DOHH2 (cell line): ENCODE results near the gene PSPN.
"Not testable (repeated sequence)": the region's sequence is repeated elsewhere in the genome, so short reads cannot be mapped to it uniquely, and the experiment has no call there.

Experiments used
- H3F3A ChIP-seq: fragments of 200-600 bp; sonication (generic), shearing (Covaris generic); 2 replicates; pipeline ENCODE4 v1.6.0; 2016; ENCODE audit warnings: antibody characterized with exemption, mild to moderate bottlenecking; ENCODE audit not compliant: control insufficient read depth, insufficient read depth
- H3K27ac ChIP-seq: fragments of 200-600 bp; sonication (generic); 2 replicates; pipeline ENCODE4 v1.5.1; 2014; ENCODE audit warnings: low read depth, mild to moderate bottlenecking, low read length, moderate library complexity
- H3K27me3 ChIP-seq: fragments of 200-600 bp; sonication (generic); 2 replicates; pipeline ENCODE4 v1.6.1; 2014; ENCODE audit warnings: mild to moderate bottlenecking, low read length, mixed read lengths; ENCODE audit not compliant: control insufficient read depth
- H3K36me3 ChIP-seq: fragments of 200-600 bp; sonication (generic); 2 replicates; pipeline ENCODE4 v1.6.1; 2014; ENCODE audit warnings: mild to moderate bottlenecking, low read length, moderate library complexity, mixed read lengths; ENCODE audit not compliant: control insufficient read depth
- H3K4me1 ChIP-seq: fragments of 200-600 bp; sonication (generic); 2 replicates; pipeline ENCODE4 v1.6.1; 2014; ENCODE audit warnings: mild to moderate bottlenecking, low read length, mixed read lengths; ENCODE audit not compliant: control insufficient read depth
- H3K4me2 ChIP-seq: fragments of 200-600 bp; sonication (generic); 2 replicates; pipeline ENCODE4 v1.6.0; 2014; ENCODE audit warnings: mild to moderate bottlenecking, low read length, moderate library complexity
- H3K4me3 ChIP-seq: fragments of 200-600 bp; sonication (generic); 2 replicates; pipeline ENCODE4 v1.5.1; 2014; ENCODE audit warnings: mild to moderate bottlenecking, low read length, mixed read lengths
- H3K79me2 ChIP-seq: fragments of 200-600 bp; sonication (generic); 2 replicates; pipeline ENCODE4 v1.6.1; 2014; ENCODE audit warnings: mild to moderate bottlenecking, low read length, mixed read lengths; ENCODE audit not compliant: control insufficient read depth
- H3K9me2 ChIP-seq: fragments of 200-600 bp; sonication (generic); replicated peaks from 2 replicates; pipeline ENCODE4 v1.6.1; 2014; ENCODE audit warnings: mild to moderate bottlenecking, low read length, mixed read lengths; ENCODE audit not compliant: control insufficient read depth
- H3K9me3 ChIP-seq: fragments of 200-600 bp; sonication (generic); 2 replicates; pipeline ENCODE4 v1.6.1; 2014; ENCODE audit warnings: antibody characterized with exemption, low read length, mixed read lengths; ENCODE audit not compliant: control insufficient read depth, insufficient read depth
- H4K20me1 ChIP-seq: fragments of 200-600 bp; sonication (generic); 2 replicates; pipeline ENCODE4 v1.6.0; 2014; ENCODE audit warnings: low read depth, mild to moderate bottlenecking, antibody characterized with exemption, low read length, moderate library complexity; ENCODE audit not compliant: control insufficient read depth, insufficient read depth
- CTCF ChIP-seq: fragments of 200-600 bp; sonication (generic); IDR thresholded peaks from one replicate; pipeline ENCODE4 v1.5.1; 2014; ENCODE audit warnings: antibody characterized with exemption, mild to moderate bottlenecking, low read depth, low read length; ENCODE audit not compliant: poor library complexity, severe bottlenecking
- EZH2phosphoT487 ChIP-seq: fragments of 200-600 bp; sonication (generic); IDR thresholded peaks from 2 replicates; pipeline ENCODE4 v1.6.1; 2017; ENCODE audit warnings: borderline replicate concordance, mild to moderate bottlenecking, antibody characterized with exemption, low read length, moderate library complexity, mixed read lengths

Gene PSPN

GRCh38 chr19:6354098-6354674 is 21.5 kb downstream of the PSPN start:
- Histone ChIP-seq H3K9me2 (no peaks in the 10 kb centered on the region), H3K4me1 (no peaks in the 10 kb centered on the region), H4K20me1 (no peaks in the 10 kb centered on the region), H3K27me3 (no peaks in the 10 kb centered on the region), H3K27ac (no peak overlapping the region), H3K36me3 (no peaks in the 10 kb centered on the region), H3K79me2 (no peaks in the 10 kb centered on the region), H3K9me3 (no peaks in the 10 kb centered on the region), H3K4me2 (no peak overlapping the region), H3F3A (no peaks in the 10 kb centered on the region), H3K4me3 (no peak overlapping the region)
- TF ChIP-seq EZH2phosphoT487 = no peak
- TF ChIP-seq CTCF = peak; percentile 47

- Histone ChIP-seq H3K27ac (no peak overlapping the region), H3K36me3 (no peaks in the 10 kb centered on the region), H3F3A (no peaks in the 10 kb centered on the region), H3K27me3 (no peaks in the 10 kb centered on the region), H3K9me2 (no peaks in the 10 kb centered on the region), H3K4me2 (no peak overlapping the region), H3K4me1 (no peaks in the 10 kb centered on the region), H3K9me3 (no peaks in the 10 kb centered on the region), H3K79me2 (no peaks in the 10 kb centered on the region), H3K4me3 (no peak overlapping the region), H4K20me1 (no peaks in the 10 kb centered on the region)
- TF ChIP-seq EZH2phosphoT487 (no peak), CTCF (no peak)
These were observed 23.2 kb downstream of the PSPN start for GRCh38 chr19:6352381-6353165.

DNA sequence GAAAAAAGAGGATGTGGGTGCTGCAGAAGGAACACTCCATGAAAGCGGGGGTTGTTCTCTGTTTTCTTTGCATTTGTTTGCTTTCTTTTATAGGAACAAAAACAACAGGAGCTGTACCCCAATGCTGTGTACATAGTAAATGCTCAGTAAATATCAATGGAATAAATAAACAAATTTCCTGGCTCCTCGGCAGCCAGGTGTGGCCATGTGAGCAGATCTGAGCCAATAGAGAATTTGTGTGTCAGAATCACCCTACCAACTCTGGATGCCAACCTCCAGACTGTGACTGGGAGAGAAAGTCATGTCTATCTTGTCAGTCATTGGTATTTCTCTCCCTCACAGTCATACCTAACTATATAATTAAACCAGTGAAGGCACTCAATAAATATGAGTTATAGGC is 25.0 kb downstream of the PSPN start:
- TF ChIP-seq CTCF (no peak), EZH2phosphoT487 (no peak)
- H3K9me2 ChIP-seq = no peaks in the 10 kb centered on the region
- H3K36me3 ChIP-seq = no peaks in the 10 kb centered on the region
- no peaks in the 10 kb centered on the region for H3K4me1 ChIP-seq
- H3K4me3 ChIP-seq = no peak overlapping the region
- no peak overlapping the region for H3K4me2 ChIP-seq
- H3K27me3 ChIP-seq = no peaks in the 10 kb centered on the region
- H3K9me3 ChIP-seq = no peaks in the 10 kb centered on the region
- H3K27ac ChIP-seq = no peak overlapping the region
- H3F3A ChIP-seq = no peaks in the 10 kb centered on the region
- H3K79me2 ChIP-seq = no peaks in the 10 kb centered on the region
- no peaks in the 10 kb centered on the region for H4K20me1 ChIP-seq

DNA sequence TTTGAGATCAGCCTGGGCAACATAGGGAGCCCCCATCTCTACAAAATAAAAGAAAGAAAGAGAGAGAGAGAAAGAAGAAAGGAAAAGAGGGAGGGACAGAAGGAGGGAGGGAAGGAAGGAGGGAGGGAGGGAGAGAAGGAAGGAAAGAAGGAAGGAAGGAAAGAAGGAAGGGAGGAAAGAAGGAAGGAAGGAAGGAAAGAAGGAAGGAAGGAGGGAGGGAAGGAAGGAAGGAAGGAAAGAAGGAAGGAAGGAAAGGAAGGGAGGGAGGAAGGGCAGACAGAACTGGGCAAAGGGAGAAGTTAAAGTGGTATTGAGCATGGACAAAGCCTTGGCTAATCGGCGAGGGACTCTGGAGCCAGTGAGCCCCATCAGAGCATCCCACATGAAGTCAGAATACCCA is 26.5 kb downstream of the PSPN start:
- not testable (repeated sequence) for H3K4me1 ChIP-seq, H3K27ac ChIP-seq, H4K20me1 ChIP-seq, H3F3A ChIP-seq, H3K36me3 ChIP-seq, H3K4me3 ChIP-seq, H3K4me2 ChIP-seq, H3K27me3 ChIP-seq, H3K9me2 ChIP-seq, H3K79me2 ChIP-seq, H3K9me3 ChIP-seq
